Measurements from ENCODE around the gene DEAF1.
"Not testable (repeated sequence)": the region's sequence is repeated elsewhere in the genome, so short reads cannot be mapped to it uniquely, and the experiment has no call there.

The DEAF1 gene, protein sequence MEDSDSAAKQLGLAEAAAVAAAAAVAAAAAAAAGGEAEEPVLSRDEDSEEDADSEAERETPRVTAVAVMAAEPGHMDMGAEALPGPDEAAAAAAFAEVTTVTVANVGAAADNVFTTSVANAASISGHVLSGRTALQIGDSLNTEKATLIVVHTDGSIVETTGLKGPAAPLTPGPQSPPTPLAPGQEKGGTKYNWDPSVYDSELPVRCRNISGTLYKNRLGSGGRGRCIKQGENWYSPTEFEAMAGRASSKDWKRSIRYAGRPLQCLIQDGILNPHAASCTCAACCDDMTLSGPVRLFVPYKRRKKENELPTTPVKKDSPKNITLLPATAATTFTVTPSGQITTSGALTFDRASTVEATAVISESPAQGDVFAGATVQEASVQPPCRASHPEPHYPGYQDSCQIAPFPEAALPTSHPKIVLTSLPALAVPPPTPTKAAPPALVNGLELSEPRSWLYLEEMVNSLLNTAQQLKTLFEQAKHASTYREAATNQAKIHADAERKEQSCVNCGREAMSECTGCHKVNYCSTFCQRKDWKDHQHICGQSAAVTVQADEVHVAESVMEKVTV

DNA sequence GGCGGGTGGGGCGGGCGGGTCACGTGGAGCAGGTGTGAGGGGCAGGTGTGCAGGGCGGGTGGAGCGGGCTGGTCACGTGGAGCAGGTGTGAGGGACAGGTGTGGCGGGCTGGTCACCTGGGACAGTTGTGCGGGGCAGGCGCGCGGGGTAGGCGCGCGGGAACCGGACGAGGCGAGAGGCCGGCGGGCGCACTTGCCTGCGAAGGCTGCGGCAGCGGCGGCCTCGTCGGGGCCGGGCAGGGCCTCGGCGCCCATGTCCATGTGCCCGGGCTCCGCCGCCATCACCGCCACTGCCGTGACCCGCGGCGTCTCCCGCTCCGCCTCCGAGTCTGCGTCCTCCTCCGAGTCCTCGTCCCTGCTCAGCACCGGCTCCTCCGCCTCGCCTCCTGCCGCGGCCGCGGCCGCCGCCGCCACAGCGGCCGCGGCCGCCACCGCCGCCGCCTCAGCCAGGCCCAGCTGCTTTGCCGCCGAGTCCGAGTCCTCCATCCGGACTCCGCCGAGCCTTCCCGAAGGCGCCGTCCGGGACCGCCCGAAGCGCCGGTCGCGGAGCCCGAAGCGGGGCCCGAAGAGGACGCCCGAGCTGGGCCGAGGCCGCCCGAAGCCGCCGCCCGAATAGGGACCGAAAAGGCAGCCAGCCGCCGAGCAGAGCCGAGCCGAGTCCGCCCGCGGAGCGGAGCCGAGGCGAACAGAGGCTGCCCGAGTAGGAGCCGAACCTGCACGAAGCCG, at the start of gene DEAF1:
TSS of gene DEAF1 (minus strand) at position 660 of the 725 bp plus-strand sequence. CDS start at position 485, 175 bp downstream.
- DNase-seq (ENCODE audit: low spot score), result no peak

DNA sequence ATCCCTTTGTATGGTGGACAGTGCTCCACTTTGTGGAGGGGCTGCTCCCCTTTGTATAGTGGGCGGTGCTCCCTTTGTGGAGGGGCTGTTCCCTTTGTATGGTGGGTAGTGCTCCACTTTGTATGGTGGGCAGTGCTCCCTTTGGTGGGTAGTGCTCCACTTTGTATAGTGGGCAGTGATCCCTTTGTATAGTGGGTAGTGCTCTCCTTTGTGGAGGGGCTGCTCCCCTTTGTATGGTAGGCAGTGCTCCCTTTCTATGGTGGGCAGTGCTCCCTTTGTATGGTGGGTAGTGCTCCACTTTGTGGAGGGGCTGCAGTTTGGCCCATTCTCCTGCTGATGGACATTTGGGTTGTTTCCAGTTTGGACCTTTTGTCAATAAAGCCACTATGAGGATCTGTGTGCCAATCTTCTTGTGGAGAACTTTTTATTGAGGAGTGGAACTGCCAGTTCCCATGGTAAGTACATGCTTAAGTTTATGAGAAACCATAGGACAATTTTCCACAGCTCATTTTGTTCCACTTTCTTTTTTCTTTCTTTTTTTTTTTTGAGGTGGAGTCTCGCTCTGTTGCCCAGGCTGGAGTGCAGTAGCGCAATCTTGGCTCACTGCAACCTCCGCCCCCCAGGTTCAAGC, 47.7 kb upstream of the DEAF1 start:
- no peak for DNase-seq (ENCODE audit: low spot score)

DNA sequence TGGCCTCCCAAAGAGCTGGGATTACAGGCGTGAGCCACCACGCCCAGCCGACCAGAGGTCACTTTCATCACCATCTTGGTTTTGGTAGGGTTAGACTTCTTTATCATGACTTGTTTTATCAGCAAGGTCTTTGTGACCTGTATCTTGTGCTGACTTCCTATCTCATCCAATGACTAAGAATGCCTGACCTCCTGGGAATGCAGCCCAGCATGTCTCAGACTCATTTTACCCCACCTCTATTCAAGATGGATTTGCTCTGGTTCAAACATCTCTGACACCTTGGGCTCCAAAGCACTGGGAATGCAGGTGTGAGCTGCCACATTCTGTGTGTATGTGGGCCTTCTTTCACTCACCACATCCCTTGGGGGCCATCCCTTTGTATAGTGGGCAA, 47.1 kb upstream of the DEAF1 start:
- DNase-seq (ENCODE audit: low spot score), result no peak

DNA sequence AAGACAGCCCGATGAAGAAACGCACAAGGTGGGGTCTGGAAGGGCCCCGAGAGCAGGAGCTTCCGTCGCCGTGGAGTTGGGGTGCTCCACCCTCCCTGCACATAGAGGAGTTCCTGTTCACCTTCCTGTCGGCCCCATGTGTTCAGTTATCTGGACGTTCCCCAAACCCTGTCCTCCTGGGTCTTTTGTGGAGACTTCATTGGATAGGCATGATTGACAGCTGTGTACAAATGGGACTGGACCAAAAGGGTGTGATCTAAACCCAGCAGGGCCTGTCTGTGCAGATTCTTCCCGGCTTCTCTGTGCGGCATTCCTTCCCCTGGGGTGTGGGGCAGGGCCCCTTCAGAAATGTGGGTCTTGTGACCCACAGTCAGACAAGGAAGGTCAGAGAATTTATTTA, 42.9 kb upstream of the DEAF1 start:
- DNase-seq (ENCODE audit: low spot score), result not testable (repeated sequence)

DNA sequence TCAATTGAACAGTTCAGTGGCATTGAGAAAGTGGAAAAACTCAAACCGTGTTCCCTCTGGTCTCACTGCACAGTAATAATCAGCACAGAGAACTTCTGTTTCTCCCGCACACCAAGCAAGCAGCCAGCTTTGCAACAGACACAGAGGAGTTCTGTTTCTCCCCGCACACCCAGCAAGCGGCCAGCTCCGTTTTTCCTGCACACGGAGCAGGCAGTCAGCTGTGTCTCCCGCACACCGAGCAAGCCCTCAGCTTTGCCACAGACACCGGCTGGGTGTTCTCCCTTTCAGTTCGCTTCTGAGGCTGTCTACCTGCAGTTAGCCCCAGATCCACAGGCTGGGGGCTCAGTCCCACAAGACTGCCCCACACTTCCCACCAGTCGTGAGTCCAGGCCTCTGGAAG, 42.3 kb upstream of the DEAF1 start:
- DNase-seq (ENCODE audit: low spot score), result no peak

DNA sequence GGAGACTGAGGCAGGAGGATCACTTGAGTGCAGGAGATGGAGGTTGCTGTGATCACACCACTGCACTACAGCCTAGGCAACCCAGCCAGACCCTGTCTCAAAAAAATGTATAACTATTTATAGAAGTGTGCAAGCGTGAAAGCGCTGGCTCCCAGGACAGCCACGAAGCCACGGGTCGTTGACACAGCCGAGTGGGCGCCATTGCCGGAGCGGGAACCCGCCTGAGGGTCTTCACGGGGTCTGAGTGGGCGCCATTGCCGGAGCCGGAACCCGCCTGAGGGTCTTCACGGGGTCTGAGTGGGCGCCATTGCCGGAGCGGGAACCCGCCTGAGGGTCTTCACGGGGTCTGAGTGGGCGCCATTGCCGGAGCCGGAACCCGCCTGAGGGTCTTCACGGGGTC, 39.5 kb upstream of the DEAF1 start:
- DNase-seq (ENCODE audit: low spot score), result not testable (repeated sequence)

DNA sequence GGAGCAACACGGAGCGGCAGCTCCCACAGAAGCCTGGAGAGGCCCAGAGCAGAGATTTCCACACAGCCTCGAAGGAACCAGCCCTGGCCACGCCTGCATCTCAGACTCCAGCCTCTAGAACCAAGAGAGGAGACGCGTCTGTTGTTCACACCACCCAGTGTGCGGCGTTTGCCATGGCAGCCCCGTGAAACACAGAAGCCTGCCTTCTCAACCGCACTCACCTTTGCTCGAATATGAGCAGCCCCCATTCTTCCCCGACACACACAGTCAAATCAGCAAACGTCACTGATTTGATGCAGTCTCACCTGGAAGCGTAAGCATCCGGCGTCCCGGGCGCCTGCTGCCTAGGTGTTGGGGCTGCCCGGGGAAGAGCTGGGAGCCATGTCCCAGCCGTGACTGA, 38.0 kb upstream of the DEAF1 start:
- DNase-seq (ENCODE audit: low spot score), result no peak

DNA sequence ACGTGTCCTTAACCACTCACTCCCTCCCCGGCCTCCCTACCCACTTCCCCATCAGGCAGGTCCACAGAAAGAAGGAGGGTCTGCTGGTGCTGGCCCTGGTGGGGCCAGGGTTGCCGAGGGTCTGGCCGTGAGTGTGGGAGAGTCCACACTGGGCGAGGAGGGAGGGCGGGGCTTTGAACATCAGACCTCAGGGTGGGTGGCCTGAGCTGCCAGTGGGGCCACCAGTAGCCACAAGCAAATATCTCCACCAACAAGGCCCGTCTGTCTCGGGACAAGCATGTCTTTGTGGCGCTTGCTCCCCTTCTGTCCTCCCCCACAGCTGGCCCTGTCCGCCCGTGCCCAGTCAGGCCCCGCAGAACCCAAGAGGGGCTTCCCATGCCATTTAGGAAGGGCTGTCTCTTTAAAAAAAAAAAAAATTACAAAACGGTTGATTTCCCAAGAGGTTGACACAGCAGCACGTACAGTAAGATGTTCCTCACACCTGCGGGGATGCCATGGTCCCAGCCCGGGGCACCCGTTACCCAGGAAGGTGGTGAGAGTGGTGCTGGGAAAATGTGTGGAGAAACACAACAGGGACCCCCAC, 34.6 kb upstream of the DEAF1 start:
- DNase-seq (ENCODE audit: low spot score), result no peak

DNA sequence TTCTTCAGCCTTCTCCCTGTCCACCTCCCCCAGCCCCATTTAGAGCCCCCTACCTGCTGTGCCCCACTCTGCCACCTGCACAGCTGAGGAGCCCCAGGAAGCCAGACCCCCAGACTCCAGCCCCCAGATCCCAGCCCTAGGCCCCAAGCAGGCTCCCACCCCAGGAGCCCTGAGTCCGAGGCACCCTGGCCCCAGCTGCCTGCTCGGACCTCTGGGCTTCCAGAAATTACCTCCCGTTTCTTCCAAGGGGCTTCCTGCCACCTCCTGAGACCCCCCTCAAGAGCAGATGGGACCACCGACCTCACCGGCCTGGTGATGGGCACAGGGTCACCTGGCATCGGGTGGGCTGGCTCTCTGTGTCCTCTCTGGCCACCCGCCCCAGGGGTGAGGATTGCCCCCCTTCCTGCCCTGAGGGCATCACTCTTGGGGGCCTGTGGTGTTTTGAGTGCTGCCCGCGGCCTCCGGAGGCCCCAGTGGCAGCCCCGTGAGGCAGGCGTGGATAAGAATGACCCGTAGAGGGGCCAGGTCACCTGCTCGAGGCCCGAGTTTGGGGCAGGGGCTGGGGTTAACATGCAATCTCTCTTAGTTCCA, 34.0 kb upstream of the DEAF1 start:
- no peak for DNase-seq (ENCODE audit: low spot score)

DNA sequence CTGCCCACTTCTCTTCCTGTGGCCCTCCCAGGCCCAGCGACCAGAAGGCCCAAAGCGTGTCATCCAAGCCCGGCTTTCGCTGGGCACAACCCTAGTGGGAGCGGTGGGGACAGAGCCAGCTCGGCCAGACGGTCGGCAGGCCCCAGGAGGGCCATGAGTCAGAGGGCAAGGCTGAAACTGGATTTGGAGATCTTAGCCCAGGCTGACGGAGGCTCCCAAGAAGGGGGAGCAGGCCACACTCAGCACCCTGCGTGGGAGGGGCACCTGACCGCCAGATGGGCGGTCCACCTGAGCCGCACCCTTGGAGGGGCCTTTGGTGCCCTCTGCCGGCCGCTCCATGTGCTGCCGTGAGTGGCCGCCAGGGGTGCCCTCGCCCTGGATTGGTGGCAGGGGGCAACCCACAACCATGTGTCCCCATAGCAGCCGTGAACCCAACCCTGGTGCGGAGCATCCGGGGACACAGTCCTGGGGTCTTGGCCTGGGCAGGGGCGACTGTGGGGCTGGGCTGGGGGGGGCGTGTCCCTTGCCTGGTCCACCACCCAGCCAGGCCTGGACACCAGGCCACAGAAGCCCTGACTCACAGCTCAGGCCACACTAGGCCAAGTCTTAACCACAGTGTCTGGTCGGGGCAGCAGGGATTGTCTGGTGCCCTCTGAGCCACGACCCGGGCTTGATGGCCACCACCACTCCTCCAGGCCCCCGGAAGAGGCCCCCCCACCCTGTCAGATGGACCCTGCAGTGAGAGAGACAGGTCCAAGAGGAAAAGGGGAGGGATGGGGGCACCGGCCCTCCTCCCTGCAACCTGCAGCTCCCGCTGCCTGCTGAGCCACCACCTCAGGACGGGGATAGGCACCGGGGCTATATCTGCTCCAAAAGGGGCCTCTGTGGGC, 33.1 kb upstream of the DEAF1 start:
- peak; percentile 96 for DNase-seq (ENCODE audit: low spot score)

DNA sequence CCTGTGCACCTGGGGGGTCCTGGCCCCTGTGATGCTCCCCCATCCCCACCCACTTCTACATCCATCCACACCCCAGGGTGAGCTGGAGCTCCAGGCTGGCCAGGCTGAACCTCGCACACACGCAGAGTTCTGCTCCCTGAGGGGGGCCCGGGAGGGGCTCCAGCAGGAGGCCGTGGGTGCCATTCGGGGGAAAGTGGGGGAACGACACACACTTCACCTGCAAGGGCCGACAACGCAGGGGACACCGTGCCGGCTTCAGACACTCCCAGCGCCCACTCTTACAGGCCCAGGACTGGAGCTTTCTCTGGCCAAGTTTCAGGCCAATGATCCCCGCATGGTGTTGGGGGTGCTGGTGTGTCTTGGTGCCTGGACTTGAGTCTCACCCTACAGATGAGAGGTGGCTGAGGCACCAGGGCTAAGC, 32.3 kb upstream of the DEAF1 start:
- no peak for DNase-seq (ENCODE audit: low spot score)

DNA sequence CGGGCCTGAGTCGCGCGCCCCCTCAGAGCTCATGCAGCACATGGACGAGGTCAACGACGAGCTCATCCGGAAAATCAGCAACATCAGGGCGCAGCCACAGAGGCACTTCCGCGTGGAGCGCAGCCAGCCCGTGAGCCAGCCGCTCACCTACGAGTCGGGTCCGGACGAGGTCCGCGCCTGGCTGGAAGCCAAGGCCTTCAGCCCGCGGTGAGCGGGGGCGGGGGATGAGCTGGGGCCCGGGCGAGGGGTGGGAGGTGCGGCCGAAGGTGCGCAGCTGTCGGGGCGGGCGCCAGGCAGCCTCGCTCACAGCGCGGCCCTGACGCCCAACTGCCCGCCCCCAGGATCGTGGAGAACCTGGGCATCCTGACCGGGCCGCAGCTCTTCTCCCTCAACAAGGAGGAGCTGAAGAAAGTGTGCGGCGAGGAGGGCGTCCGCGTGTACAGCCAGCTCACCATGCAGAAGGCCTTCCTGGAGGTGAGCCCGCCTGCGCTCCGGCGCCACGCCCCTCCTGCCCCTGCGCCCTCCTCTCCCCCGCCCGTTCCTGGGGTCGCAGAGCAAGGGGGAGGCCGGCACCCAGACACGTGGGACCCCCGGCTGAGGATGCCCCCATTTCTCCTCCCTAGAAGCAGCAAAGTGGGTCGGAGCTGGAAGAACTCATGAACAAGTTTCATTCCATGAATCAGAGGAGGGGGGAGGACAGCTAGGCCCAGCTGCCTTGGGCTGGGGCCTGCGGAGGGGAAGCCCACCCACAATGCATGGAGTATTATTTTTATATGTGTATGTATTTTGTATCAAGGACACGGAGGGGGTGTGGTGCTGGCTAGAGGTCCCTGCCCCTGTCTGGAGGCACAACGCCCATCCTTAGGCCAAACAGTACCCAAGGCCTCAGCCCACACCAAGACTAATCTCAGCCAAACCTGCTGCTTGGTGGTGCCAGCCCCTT, 31.5 kb upstream of the DEAF1 start:
- DNase-seq (ENCODE audit: low spot score), result no peak

DNA sequence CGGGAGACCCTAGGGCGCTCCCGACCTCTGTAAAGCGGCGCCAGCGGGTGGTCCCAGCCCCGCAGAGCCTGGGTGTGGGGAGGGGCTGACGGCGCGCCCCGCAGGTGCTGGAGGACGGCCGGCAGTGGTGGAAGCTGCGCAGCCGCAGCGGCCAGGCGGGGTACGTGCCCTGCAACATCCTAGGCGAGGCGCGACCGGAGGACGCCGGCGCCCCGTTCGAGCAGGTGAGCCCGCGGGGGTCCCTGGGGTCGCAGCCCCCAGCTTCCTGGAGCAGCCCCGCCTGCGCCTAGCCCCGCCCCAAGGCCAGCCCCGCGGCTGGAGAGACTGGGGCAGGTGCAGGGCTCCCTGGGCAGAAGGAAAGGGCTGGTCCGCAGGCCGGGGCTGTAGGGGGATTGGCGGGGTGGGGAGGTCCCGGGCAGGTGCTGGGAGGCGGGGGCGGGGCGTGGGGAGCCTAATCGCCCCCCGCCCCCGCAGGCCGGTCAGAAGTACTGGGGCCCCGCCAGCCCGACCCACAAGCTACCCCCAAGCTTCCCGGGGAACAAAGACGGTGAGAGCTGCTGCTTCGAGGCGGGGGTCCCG, 30.7 kb upstream of the DEAF1 start:
- DNase-seq (ENCODE audit: low spot score), result no peak

DNA sequence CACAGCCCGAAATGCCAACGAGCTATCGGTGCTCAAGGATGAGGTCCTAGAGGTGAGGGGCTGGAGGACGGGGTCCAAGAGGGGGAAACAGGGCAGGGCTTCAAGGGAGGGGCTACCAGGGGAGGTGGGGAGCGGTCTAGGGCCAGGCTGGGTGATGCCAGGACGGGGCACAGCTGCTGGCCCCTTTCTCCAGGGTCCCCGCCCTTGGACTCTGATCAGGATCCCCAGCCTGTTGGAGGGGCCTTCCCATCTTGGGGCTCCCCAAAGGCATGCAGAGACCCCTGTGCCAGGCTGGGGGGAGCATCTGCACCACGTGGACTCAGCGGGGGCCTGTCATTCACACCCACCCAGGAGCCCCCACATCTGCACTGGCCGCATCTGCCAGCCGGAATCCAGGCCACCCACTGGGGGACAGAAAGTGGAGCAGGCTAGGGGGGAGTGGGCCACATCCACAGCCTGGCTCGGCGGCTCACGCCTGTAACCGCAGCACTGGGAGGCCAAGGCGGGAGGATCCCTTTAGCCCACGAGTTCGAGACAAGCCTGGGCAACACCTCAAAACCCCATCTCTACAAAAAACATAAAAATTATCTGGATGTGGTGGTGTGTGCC, 29.9 kb upstream of the DEAF1 start:
- DNase-seq (ENCODE audit: low spot score), result no peak

DNA sequence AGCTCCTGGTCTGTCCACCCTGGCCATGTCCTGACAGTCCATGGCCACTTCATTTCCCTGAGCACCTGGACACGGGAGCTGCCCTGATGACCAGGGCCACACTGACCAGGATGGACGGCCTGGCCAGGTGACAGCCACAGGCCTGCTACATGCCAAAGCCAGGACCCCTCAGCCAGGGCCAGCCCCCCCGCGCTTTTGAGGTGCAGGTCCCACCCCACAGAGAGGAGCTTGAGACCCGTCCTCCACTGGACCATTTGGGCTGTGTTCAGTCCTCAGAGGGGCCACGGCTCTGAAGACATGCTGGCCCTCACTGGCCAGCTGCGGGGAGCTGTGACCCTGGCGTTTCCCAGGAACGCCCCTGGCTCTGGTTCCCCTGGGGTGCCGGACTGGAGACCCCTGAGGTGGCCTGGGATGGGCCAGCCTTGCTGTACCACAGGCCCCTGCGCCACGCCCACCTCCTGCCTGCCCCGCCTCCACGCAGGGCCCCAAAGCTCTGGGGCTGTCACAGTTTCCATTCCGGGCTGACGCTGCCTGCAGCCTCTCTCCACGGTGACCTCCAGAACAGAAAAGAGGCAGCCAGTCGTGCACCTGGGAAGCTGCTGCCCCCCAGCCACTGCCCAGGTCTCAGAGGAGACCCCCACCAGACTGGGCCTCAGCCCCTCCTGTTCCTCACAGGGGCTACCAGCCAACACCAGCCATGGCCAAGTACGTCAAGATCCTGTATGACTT, 29.2 kb upstream of the DEAF1 start:
- no peak for DNase-seq (ENCODE audit: low spot score)

DNA sequence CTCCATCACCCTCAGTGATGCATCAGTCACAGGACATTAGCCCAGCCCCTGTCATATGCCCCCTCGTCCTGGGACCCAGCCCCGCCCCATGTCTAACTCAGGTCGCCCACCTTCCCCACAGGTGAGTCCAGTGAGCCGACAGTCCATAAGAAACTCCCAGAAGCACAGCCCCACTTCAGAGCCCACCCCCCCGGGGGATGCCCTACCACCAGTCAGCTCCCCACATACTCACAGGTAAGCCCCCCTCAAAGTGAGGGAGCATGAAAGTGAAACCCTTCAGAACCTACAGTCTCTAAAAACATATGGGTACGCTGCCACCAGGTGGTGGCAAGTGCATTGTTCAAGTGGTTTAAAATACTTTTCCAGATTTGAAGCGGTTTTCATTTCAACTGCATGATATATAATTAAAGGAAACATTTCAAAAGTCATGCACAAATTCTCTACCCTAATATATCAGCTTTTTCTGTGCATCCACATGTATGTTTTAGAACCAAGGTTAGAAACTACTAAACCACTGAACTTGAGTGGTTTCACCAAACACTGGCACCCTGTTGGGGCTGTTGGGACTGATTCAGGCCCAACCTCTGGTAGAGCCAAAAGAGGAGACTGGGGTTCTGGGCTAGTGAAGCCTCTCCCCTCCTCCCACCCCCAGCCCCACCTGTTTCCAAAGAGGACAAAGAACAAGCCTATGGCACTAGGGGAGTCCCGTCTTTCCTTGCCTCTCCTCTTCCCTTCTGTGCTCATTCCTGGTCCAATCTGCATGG, 28.3 kb upstream of the DEAF1 start:
- no peak for DNase-seq (ENCODE audit: low spot score)

DNA sequence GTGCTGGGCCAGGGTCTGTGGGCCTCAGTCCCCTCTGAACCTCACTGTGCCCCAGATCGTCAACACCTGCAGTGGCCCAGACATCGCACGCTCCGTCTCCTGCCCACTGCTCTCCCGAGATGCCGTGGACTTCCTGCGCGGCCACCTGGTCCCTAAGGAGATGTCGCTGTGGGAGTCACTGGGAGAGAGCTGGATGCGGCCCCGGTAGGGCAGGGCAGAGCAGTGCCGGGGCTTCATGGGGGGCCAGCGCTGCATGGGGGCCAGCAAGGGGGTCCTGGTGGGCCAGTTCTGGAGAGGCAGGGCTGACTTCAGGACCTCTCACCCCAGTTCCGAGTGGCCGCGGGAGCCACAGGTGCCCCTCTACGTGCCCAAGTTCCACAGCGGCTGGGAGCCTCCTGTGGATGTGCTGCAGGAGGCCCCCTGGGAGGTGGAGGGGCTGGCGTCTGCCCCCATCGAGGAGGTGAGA, 27.4 kb upstream of the DEAF1 start:
- DNase-seq (ENCODE audit: low spot score), result no peak

Measured in HuH-7.5 (cell line).